HFFc6 (cell line): ENCODE results near the gene CEBPA. TPM values are rescaled to one million over a fixed set of nuclear protein-coding genes. Genes with fewer than 3 reads are reported as not detected.

Source experiments
- DNase-seq: peaks from one replicate; pipeline ENCODE4 v3.0.0-alpha.2; 2018
- H3K27ac Mint-ChIP-seq: 2 replicates; pipeline ENCODE4 v1.8.0; 2020; ENCODE audit warnings: mild to moderate bottlenecking, mixed read lengths
- H3K27me3 Mint-ChIP-seq: 2 replicates; pipeline ENCODE4 v1.8.0; 2021; ENCODE audit warnings: mild to moderate bottlenecking, moderate library complexity, mixed read lengths; ENCODE audit not compliant: insufficient read depth
- H3K36me3 Mint-ChIP-seq: 2 replicates; pipeline ENCODE4 v1.8.0; 2021; ENCODE audit warnings: low read depth, mixed read lengths
- H3K4me1 Mint-ChIP-seq: 2 replicates; pipeline ENCODE4 v1.8.0; 2020; ENCODE audit warnings: low read depth, mixed read lengths
- H3K4me3 Mint-ChIP-seq: 2 replicates; pipeline ENCODE4 v1.8.0; 2020; ENCODE audit warnings: mild to moderate bottlenecking, moderate library complexity, mixed read lengths
- H3K9me3 Mint-ChIP-seq: 2 replicates; pipeline ENCODE4 v1.8.0; 2020; ENCODE audit warnings: mild to moderate bottlenecking, mixed read lengths
- CTCF ChIP-seq: fragments of 200-600 bp; sonication (generic); IDR thresholded peaks from 2 replicates; pipeline ENCODE4 v1.5.0; 2021; ENCODE audit warnings: antibody characterized with exemption, mild to moderate bottlenecking
- total RNA-seq, 6 experiments: library from RNA; stranded (reverse); fragmentation: NEBNext Ultra II Directional; extraction: Animal tissue kit (Norgen Biotek cat#: 25700); gene quantifications; 2 replicates in 1 of 6; 3 replicates in 5 of 6; pipeline ENCODE4 v1.2.3, GENCODE V29; 2021

CEBPA gene
- total RNA-seq, 6 experiments from 2014 or later = 0.12 to 0.24 (median 0.14) TPM; not detected in 1

DNA sequence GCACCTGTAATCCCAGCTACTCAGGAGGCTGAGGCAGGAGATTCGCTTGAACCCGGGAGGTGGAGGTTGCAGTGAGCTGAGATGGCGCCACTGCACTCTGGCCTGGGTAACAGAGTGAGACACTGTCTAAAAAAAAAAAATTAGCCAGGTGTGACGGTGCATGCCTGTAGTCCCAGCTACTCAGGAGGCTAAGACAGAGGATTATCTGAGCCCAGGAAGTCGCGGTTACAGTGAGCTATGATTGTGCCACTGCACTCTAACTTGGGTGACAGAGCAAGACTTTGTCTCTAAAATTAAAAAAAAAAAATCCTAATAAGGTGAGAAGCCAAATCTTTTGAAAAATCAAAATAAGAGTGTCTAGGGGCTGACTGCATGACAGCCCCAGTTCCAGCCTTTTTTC lies 9.7 kb upstream of the CEBPA start:
- no peak for DNase-seq
- H3K4me1 Mint-ChIP-seq = peaks cover 5% of the 10 kb centered on the region; the same call in 1 of the 2 replicates
- H3K27me3 Mint-ChIP-seq = peaks cover 26% of the 10 kb centered on the region
- TF ChIP-seq CTCF = no peak
- H3K9me3 Mint-ChIP-seq = no peaks in the 10 kb centered on the region
- no peak overlapping the region for H3K4me3 Mint-ChIP-seq
- H3K36me3 Mint-ChIP-seq = no peaks in the 10 kb centered on the region
- H3K27ac Mint-ChIP-seq = no peak overlapping the region

DNA sequence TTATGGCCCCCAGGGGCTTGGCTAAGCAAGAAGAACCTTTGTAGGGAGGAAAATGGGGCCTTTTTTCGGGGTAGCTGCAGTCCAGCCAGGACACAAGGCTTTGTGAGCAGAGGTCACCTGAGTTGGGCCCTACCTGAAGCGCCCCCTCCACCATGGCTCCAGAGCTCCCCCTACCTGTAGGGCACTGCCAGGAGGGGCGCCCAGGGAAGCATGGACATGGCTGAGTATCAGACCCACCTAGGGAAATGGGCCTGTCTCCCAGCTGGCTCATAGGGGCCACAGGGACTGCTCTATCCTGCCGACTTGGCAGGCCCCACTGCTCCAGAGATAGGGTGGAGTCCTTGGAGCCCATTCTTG lies 9.0 kb upstream of the CEBPA start:
- Mint-ChIP-seq H3K4me3 (no peak overlapping the region), H3K9me3 (no peaks in the 10 kb centered on the region), H3K27ac (no peak overlapping the region), H3K27me3 (peaks cover 21% of the 10 kb centered on the region), H3K4me1 (no peaks in the 10 kb centered on the region; the same call in 1 of the 2 replicates), H3K36me3 (no peaks in the 10 kb centered on the region)
- DNase-seq = no peak
- TF ChIP-seq CTCF = peak; percentile 45; the same call in 1 of the 2 replicates

GRCh38 chr19:33310606-33311325 lies 8.4 kb upstream of the CEBPA start:
- H3K4me3 Mint-ChIP-seq = no peak overlapping the region

GRCh38 chr19:33309826-33310225 lies 7.5 kb upstream of the CEBPA start:
- Mint-ChIP-seq H3K4me3 (no peak overlapping the region), H3K27ac (no peak overlapping the region), H3K9me3 (no peaks in the 10 kb centered on the region), H3K4me1 (no peaks in the 10 kb centered on the region), H3K27me3 (peaks cover 21% of the 10 kb centered on the region), H3K36me3 (no peaks in the 10 kb centered on the region)
- no peak for TF ChIP-seq CTCF
- DNase-seq = no peak

More at GRCh38 chr19:33310606-33311325, 8.4 kb upstream of the CEBPA start:
- no peak for DNase-seq
- H3K36me3 Mint-ChIP-seq = no peaks in the 10 kb centered on the region
- no peak overlapping the region for H3K27ac Mint-ChIP-seq
- H3K27me3 Mint-ChIP-seq = peaks cover 18% of the 10 kb centered on the region
- H3K4me1 Mint-ChIP-seq = no peaks in the 10 kb centered on the region
- TF ChIP-seq CTCF = no peak
- H3K9me3 Mint-ChIP-seq = no peaks in the 10 kb centered on the region

DNA sequence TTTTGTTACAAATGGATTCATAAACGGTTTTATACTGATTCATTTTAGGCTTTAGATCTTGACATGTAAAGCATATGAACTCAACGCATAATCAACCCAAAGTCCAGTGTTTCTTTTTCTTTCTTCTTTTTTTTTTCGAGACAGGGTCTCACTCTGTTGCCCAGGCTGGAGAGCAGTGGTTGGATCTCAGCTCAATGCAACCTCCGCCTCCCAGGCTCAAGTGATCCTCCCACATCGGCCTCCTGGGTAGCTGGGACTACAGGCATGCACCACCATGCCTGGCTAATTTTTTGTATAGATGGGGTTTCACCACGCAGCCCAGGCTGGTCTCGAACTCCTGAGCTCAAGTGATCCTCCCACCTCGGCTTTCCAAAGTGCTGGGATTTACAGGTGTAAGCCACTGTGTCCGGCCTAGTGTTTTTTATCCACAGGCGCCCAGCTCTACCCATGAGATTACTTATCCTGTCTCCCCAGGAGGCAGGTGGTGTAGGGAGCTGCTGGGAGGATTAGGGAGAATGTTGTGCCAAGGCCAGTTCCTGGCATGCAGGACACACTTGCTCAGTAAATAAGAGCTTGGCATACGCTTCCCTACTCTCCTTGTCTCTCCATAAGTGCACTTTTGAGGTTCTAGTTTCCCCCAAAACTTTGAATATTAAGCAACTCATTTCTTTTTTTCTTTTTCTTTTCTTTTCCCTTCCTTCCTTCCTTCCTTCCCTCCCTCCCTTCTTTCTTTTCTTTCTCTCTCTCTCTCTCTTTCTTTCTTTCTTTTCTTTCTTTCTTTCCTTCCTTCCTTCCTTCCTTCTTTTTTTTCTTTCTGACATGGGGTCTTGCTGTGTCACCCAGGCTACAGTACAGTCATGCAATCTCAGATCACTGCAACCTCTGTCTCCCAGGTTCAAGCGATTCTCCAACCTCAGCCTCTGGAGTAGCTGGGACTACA lies 4.8 kb upstream of the CEBPA start:
- no peak overlapping the region for H3K27ac Mint-ChIP-seq
- H3K36me3 Mint-ChIP-seq = no peaks in the 10 kb centered on the region
- H3K27me3 Mint-ChIP-seq = peaks cover 26% of the 10 kb centered on the region
- no peak overlapping the region for H3K4me3 Mint-ChIP-seq
- no peak for DNase-seq
- H3K9me3 Mint-ChIP-seq = no peaks in the 10 kb centered on the region
- H3K4me1 Mint-ChIP-seq = no peaks in the 10 kb centered on the region
- no peak for TF ChIP-seq CTCF
